IPS-18c (cell line): Measurements from ENCODE around the gene DIP2A.

Experiments used
- H3K4me3 ChIP-seq: 2 replicates; pipeline ENCODE4 v1.7.0; 2013; ENCODE audit warnings: low read depth, mild to moderate bottlenecking, low read length, moderate library complexity; ENCODE audit not compliant: insufficient read depth
- H3K9me3 ChIP-seq: one replicate; pipeline ENCODE4 v1.6.1; 2013; ENCODE audit warnings: mild to moderate bottlenecking, low read length, moderate library complexity; ENCODE audit not compliant: control insufficient read depth, insufficient read depth

DIP2A gene

GRCh38 chr21:46532080-46532479 lies 73.4 kb downstream of the DIP2A start:
- Histone ChIP-seq H3K9me3 (no peaks in the 10 kb centered on the region), H3K4me3 (no peak overlapping the region)

DNA sequence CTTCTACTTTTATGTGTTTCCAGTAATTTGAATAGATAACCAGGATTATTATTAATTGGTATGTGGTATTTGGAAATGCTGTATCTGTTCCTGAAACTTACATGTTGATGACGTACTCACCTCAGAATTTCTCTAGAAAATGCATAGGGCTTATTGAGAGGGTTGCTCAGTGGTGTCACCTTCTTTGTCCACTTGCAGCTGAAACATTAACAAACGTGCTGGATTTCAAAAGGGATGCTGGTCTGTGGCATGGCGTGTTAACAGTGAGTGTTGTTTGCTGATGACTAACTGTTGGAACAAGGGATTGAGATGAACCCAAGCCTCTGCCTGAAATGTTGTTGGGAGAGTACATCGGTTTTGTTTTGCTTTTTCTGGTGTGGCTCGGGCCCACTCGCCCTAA lies 78.3 kb downstream of the DIP2A start:
- H3K4me3 ChIP-seq = no peak overlapping the region
- H3K9me3 ChIP-seq = no peaks in the 10 kb centered on the region

DNA sequence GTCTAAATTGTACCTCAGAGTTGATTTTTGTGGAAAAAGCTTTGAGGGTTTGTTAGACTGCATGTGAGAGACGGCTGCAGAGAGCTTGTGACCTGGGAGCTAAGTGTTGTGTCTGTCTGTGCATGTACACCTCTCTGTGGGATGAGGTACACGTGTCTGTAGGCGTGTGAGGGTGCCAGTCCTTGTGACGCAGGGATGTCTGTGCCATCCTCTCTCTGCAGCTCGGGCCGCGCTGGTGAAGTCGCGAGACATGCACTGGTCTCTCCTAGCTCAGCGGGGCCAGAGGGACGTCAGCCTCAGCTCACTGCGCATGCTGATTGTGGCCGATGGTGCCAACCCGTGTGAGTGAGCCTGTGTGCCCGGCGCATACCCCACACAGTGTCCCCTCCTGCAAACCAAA lies 79.6 kb downstream of the DIP2A start:
- Histone ChIP-seq H3K9me3 (no peaks in the 10 kb centered on the region), H3K4me3 (no peak overlapping the region)

GRCh38 chr21:46538851-46539666 lies 80.4 kb downstream of the DIP2A start:
- Histone ChIP-seq H3K9me3 (no peaks in the 10 kb centered on the region), H3K4me3 (no peak overlapping the region)

- Histone ChIP-seq H3K9me3 (no peaks in the 10 kb centered on the region), H3K4me3 (no peak overlapping the region)
Observed at GRCh38 chr21:46540087-46540710, 81.5 kb downstream of the DIP2A start.

GRCh38 chr21:46542588-46543124 lies 84.0 kb downstream of the DIP2A start:
- H3K4me3 ChIP-seq = no peak overlapping the region

DNA sequence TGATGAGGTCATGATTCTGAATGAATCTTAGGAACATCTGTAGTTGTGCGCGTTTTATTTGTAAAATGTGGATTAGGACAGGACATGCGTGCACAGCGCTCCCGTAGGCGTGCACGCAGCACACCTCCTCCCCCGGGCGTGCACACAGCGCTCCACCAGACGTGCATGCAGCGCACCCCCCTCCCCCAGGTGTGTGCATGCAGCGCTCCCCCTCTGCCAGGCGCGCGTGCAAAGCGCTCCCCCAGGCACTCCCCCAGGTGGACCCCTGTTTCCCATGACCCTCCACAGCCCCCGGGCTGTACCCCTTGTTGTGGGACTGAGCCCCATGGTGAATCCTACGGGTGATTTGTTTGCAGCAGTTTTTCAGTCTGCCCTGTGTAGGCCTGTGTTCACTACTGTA lies 84.6 kb downstream of the DIP2A start:
- no peak overlapping the region for H3K4me3 ChIP-seq
- H3K9me3 ChIP-seq = no peaks in the 10 kb centered on the region

More at GRCh38 chr21:46542588-46543124, 84.0 kb downstream of the DIP2A start:
- H3K9me3 ChIP-seq = no peaks in the 10 kb centered on the region

DNA sequence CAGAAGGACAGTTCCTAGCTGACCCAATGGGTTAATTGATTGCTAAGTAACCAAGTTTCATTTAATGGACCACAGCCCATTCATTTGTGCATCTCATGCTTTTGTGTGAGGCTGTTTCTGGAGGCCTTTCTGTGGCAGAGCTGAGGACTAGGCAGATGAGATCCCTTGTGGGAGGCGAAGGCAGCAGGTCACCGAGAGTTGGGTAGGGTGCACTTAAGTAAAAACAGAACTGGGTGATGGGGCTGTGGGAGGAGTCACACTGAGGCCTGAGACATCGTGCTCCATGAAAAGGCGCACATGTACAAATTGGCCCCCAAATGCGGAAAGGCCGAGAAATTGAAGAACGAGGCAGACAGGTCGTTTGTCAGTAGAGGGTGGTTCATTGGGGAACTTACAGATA lies 85.3 kb downstream of the DIP2A start:
- Histone ChIP-seq H3K9me3 (no peaks in the 10 kb centered on the region), H3K4me3 (no peak overlapping the region)

DNA sequence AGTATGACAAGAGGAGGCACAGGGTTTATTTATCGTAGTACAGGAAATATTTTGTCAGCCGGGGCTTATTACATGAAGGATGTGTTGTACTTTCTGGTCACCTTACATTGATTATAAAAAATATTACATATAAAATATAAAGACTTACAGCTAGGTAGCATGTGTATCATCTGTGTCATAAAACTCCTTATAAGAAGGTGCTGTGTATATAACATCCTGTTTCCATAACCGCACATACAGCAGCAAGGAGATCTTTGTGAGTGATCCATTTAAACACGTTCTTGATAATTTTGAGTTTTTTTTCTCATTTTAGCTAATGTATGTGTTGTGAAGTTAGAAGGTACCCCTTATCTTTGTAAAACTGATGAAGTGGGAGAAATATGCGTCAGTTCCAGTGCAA lies 86.1 kb downstream of the DIP2A start:
- no peak overlapping the region for H3K4me3 ChIP-seq
- H3K9me3 ChIP-seq = no peaks in the 10 kb centered on the region

- Histone ChIP-seq H3K4me3 (no peak overlapping the region), H3K9me3 (peaks cover 2% of the 10 kb centered on the region)
Observed at GRCh38 chr21:46545363-46545762, 86.7 kb downstream of the DIP2A start.

- Histone ChIP-seq H3K4me3 (no peak overlapping the region), H3K9me3 (peaks cover 2% of the 10 kb centered on the region)
Observed at GRCh38 chr21:46545911-46546310, 87.2 kb downstream of the DIP2A start.

GRCh38 chr21:46546799-46547198 lies 88.1 kb downstream of the DIP2A start:
- peaks cover 2% of the 10 kb centered on the region for H3K9me3 ChIP-seq
- H3K4me3 ChIP-seq = no peak overlapping the region

GRCh38 chr21:46549650-46550049 lies 91.0 kb downstream of the DIP2A start:
- no peak overlapping the region for H3K4me3 ChIP-seq
- peaks cover 2% of the 10 kb centered on the region for H3K9me3 ChIP-seq

- Histone ChIP-seq H3K9me3 (peaks cover 2% of the 10 kb centered on the region), H3K4me3 (no peak overlapping the region)
Observed at GRCh38 chr21:46550116-46550941, 91.6 kb downstream of the DIP2A start.

DNA sequence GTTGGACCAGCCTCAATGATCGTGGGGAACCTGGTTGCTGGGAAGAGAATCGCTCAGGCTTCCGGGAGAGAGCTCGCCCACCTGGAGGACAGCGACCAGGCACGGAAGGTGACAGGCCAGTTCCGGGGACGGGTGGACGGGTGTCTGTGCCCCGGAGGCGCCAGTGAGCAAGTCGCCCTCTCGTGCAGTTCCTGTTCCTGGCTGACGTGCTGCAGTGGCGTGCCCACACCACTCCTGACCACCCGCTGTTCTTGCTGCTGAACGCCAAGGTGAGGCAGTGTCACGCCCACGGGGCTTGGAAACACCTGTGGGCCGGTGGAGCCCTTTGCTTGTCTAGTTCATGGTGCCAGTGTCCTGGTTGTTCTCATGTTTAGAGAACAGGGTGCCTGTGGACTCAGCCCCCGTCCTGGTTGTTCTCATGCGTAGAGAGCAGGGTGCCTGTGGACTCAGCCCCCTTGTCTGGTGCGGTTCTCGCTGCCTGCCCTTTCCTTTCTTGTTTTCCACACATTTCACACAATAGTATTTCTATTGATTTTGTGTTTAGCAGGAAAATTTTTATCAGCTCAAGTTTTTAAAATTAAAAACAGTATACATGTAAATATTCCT lies 93.0 kb downstream of the DIP2A start:
- peaks cover 4% of the 10 kb centered on the region for H3K9me3 ChIP-seq
- no peak overlapping the region for H3K4me3 ChIP-seq

DNA sequence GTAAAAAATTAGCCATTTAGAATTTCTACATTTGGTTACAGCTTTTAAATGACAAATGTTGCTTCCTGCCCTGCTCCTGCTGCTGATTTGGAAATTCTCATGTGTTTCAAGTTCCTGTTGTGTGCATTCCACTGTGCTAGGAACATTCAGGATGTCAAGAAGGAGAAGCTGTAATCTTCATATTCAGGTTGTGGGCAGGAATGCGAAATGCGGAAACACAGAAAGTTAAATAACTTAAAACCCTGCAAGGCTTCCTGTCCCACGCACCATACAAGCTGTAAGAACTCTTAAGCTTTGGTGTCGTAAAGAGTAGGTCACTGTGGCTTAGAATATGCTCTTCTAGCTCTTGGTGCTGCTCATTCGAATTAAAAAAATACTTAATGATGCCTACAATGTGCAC lies 93.6 kb downstream of the DIP2A start:
- H3K4me3 ChIP-seq = no peak overlapping the region

GRCh38 chr21:46552865-46553379 lies 94.2 kb downstream of the DIP2A start:
- Histone ChIP-seq H3K4me3 (no peak overlapping the region), H3K9me3 (peaks cover 4% of the 10 kb centered on the region)

More for the DNA sequence above, 93.6 kb downstream of the DIP2A start:
- peaks cover 4% of the 10 kb centered on the region for H3K9me3 ChIP-seq
